RCC 7860 (cell line): ENCODE measurements around the gene APLP2.

Experiments used
- DNase-seq: peaks from one replicate; pipeline ENCODE4 v3.0.0-alpha.2; 2015; ENCODE audit warnings: low spot score
- FAIRE-seq: peaks from 2 replicates; lab custom pipeline; 2012; peaks lifted over from hg19 to GRCh38; lab: Jason Lieb, UNC

The APLP2 gene

GRCh38 chr11:130141561-130142341 is 72.1 kb downstream of the APLP2 start:
- no peak for FAIRE-seq

GRCh38 chr11:130144141-130144540 is 74.4 kb downstream of the APLP2 start:
- no peak for FAIRE-seq

More at GRCh38 chr11:130141561-130142341, 72.1 kb downstream of the APLP2 start:
- DNase-seq = no peak

GRCh38 chr11:130144861-130145281 is 75.2 kb downstream of the APLP2 start:
- FAIRE-seq (no peak), DNase-seq (no peak)

More at GRCh38 chr11:130144141-130144540, 74.4 kb downstream of the APLP2 start:
- no peak for DNase-seq

DNA sequence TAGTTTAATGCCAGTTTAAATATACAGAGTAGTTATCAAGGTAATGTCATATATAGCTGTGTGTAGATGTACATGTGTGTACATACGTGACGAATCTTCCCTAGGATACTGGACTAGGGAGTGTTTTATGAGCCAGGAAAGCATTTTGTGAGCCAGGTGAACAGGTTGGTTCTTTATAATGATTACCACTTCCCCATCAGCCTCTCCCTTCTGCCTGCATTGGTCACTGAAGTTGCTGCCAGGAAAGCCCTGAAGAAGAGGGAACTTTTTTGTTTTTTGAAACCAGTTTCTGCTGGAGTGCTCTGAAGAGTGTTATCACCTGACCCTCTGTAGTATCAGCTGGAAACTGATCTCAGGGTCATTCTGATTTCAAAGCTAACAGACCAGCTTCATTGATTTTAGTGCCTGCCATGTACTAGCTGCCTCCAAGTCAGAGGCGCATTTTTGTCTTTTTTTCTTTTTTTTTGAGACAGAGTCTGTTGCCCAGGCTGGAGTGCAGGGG is 75.7 kb downstream of the APLP2 start:
- FAIRE-seq (no peak), DNase-seq (no peak)

- peak; percentile 9 for DNase-seq
- no peak for FAIRE-seq
These were observed 76.5 kb downstream of the APLP2 start for GRCh38 chr11:130145975-130146776.

DNA sequence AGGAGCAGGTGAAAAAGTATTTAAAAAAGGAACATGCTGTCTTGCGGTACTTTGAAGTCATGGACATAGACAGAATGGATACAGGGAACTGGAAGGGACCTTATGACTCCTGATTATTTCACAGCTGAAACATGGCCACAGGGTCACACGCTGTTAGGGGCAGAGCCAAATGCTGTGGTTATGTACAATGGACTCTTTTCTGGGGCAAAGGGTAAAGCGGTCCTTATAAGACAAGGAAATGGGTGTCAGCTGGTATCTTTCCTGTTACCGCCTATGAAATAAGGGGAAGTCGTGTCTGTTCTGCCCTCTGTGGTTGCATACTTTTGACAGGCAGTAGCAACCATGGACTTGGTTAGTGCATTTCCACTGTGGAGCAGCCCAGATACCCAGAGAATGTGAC is 77.1 kb downstream of the APLP2 start:
- FAIRE-seq = no peak
- DNase-seq = no peak

DNA sequence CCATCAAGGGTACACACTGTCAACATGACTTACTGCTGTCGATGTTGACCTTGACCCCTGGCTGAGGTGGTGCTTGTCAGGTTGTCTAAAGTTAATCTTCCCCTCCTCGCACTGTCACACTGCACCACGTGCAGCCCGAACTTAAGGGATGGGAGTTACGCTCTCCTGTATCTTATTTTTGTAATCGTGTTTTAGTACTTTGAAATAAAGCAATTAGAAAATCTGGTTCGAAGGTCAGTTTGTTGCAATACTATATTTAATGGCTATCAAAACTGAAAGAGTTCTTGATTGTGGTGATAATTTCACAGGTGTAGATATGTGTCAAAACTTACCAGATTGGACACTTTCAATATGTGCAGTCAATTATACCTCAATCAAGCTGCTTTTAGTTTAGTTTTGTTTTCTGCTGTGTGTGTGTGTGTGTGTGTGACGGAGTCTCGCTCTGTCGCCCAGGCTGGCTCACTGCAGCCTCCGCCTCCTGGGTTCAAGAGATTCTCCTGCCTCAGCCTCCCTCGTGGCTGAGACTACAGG is 79.2 kb downstream of the APLP2 start:
- no peak for DNase-seq
- FAIRE-seq = no peak

DNA sequence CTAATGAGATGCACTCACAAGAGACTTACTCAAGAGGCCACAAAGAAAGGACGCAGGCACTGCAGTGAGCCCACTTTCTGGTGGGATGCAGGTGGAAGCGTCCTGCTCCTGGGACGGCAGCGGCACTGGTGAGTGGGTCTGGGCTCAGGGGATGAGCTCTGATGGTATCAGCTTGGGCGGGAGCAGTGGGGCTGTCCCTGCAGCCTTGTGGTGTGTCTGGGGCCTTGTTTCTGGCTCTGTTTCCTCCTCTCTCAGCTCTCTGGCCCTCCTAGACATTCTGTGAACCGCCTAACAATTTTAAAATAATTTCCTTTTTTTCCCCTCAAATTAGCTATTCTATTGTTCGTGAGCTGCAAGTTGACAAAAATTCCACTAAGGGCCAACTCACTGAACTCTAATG is 81.1 kb downstream of the APLP2 start:
- no peak for DNase-seq
- no peak for FAIRE-seq

DNA sequence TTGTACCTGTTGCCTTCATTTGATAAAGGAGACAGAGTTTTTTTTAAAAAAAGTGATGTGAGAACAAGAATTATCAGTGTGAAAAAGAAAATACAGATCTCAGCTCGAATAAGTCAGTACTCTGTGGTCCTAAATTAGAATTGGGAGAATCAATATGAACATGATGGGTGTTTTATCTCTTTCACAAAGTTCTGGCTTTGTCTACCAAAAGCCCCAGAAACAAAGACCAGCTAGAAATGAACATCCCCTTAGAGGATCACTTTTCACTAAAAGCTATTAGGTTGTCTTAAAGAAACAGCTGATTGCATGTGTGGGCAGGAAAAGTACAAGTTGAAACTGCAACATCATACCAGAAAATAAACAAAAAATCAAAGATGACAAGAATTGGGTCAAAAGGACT is 81.5 kb downstream of the APLP2 start:
- DNase-seq = no peak
- no peak for FAIRE-seq

DNA sequence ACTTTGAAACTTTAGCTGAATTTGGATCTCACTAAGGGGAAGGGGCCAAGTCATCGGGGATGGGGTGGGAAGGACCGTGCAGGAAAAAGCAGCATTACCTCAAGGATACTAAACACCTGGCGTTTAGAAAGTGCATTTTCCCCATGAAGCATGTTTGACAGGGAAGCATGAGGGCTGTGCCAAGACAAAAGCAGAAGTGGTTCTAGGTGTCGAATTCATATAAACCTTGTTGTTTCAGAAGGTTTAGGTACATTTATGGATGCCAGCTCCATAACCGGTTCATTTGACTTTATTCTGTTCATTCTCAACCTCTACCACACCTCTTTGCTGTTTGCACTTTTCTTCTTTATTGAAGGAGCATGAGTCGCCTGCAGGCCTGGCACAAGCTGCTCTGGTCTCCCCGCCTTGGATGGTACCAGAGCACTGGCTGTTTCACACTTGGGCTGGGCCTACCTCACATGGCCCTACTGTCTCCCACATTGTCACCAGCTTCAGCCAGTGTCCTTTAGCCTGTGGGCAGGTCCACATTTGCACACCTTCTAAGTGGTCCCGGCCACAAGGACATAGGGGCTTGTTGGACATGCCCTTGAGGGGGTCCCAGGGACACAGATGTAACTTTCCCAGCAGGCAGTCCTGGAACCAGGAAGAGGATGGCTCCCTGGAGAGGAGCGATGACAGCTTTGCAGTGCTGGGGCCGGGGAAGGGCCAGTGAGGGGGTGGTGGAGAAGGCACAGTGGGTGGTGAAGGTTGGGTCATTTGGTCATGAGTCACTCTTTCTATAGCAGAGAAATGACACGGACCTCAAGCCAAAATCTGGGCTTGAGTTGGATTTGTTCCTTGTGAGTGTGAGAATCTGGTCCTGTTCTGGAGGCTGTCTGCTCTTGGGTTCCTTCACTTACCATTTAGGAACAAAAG is 86.7 kb downstream of the APLP2 start:
- FAIRE-seq (peak; percentile 75), DNase-seq (peak; percentile 52)

GRCh38 chr11:130157101-130157500 is 87.4 kb downstream of the APLP2 start:
- DNase-seq (no peak), FAIRE-seq (no peak)

DNA sequence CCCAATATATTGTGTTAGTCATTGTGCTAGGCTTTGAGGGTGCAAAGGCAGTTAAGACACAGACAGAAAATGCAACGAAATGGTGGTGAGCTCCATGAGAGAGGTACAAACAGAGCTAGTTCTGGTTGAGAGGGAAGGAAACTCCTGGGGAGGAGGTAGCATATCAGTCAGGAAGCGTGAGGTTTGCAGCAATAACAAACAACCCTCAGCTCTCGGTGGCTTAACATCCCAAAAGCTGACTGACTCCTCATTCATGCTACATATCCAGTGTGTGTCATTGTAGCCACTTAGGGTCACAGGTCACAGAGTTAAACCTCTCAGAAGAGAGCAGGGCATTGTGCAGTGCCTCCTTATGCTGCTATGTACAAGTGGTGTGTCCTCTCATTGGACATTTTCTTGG is 88.1 kb downstream of the APLP2 start:
- DNase-seq (no peak), FAIRE-seq (no peak)

DNA sequence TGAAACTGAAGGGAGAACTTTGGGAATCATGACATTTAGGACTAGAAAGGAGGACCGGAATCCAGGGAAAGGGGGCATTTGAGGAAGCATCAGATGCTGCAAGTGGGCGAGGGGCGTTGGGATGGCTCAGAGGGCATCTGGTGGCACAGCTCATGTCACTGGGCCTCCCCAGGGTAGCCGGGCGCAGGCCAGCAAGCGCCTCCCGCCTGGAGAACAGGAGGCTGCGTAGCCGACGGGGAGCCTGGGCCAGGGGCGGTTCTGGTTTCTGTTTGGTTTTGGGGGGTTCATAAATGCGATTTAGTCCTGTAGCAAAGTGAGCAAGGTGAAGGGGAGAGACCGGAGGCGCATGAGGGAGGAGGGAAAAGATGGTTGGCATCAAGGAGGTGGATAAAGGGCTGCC is 89.4 kb downstream of the APLP2 start:
- FAIRE-seq (no peak), DNase-seq (no peak)

- no peak for FAIRE-seq
- no peak for DNase-seq
These were observed 90.2 kb downstream of the APLP2 start, which contains the start of gene ST14 for GRCh38 chr11:130159657-130160497. ST14 (plus strand) TSS chr11:130159782; CDS start chr11:130159980, 198 bp downstream.

DNA sequence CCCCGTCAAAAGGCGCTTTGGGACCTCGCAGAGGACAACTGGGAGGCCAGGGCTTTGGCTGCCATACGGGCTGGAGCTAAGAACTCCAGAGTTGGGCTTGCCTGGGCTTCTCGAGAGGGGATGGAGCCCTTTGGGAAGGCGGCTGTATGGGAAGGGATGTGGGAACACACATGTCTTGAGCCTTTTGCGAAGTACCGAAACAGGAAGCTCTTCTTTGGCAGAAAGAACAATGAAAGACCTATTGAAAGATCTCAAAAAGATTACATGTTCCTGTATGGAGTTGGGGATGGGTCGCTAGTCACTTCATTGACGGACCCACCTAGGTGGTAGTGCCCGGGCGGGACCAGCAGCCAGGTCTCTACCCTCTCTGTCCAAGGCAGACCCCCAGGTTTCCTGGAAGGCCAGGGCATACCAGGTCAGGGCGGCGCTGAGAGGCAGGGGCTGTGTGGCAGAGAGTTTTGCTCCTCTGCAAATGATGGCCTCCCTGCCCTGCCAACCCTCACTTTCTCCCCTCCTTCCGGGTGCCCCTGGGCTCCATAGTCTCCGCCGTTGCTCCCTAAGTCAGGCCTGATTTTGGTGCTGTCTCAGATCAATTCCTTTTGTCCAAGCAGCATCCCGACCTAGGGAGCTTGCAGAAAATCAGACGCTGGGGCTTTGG is 90.9 kb downstream of the APLP2 start:
- FAIRE-seq = no peak
- no peak for DNase-seq

DNA sequence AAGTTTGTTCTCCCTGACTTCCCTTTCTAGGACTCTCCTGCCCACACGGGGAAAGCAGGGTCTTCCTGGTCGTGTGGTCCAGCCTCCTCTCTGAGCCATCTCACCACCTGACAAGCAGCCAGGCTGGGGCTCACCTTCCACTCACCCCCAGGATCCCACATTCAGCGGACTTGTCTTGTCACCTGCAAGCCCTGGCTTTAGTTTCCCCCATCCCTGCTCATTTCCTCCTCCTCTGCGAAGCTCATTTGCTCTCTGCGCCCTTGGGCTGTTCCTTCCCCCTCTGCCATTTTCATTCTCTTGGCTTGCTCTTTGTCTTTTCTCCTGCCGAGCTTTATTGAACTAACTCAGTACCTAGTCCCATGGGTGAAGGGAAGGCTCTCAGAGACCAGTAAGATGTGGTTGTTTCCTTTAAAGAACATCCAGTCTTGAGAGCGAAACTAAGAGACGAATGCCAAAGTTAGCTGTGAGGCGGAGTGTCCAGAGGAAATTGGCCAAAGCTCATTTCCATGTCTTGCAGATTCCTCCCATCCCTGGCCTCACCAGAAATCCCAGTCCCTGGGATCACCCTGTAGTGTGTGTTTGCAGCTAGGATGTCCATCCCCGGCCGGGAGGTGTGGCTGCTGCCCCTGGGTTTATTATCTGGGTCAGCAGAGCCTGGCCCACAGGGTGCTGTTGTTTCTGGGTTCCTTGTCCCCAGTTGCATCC is 91.9 kb downstream of the APLP2 start:
- FAIRE-seq (no peak), DNase-seq (no peak)

- no peak for FAIRE-seq
- DNase-seq = peak; percentile 7
These were observed 93.0 kb downstream of the APLP2 start for GRCh38 chr11:130162733-130163132.
